ENCODE data around the gene TAOK2.

DNA sequence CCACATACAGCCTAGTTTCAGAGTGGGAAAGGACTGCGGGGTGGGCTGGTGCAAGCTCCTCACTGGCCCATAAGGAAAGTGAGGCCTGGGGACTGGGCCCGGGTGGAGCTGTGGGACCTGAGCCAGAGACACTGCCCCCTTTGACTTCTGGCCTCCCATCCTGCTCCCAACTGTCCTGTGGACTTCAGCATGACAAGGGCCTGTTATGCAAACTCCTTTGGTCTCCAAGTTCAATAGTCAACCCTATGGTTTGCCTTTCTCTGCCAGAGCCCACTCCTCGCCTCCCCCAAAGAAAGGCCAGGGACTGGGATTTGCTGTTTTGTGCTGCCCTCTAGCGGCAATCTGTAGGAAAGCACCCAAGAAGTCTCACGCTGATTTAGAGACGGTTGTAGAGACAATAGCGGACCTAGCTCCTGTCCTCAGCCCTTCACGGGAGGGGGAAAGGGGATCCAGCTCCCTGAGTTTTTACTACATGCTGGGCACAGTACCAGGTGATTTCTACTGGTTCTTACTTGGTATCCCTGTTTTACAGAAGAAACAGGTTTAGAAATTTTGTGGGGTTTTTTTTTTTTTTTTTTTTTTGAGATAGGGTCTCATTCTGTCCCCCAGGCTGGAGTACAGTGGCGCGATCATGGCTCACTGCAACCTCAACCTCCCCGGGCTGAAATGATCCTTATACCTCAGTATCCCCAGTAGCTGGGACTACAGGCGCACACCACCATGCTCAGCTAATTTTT, 58.6 kb downstream of the TAOK2 start:
- TF ChIP-seq, protein P1, sequence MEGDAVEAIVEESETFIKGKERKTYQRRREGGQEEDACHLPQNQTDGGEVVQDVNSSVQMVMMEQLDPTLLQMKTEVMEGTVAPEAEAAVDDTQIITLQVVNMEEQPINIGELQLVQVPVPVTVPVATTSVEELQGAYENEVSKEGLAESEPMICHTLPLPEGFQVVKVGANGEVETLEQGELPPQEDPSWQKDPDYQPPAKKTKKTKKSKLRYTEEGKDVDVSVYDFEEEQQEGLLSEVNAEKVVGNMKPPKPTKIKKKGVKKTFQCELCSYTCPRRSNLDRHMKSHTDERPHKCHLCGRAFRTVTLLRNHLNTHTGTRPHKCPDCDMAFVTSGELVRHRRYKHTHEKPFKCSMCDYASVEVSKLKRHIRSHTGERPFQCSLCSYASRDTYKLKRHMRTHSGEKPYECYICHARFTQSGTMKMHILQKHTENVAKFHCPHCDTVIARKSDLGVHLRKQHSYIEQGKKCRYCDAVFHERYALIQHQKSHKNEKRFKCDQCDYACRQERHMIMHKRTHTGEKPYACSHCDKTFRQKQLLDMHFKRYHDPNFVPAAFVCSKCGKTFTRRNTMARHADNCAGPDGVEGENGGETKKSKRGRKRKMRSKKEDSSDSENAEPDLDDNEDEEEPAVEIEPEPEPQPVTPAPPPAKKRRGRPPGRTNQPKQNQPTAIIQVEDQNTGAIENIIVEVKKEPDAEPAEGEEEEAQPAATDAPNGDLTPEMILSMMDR (IDR thresholded peaks at IDR 0.05): peak; percentile 91
- no peak for TF ChIP-seq SIN3A (IDR thresholded peaks at IDR 0.05; ENCODE audit: borderline replicate concordance, insufficient read depth, low read depth, low read length)
- TF ChIP-seq, protein P2, sequence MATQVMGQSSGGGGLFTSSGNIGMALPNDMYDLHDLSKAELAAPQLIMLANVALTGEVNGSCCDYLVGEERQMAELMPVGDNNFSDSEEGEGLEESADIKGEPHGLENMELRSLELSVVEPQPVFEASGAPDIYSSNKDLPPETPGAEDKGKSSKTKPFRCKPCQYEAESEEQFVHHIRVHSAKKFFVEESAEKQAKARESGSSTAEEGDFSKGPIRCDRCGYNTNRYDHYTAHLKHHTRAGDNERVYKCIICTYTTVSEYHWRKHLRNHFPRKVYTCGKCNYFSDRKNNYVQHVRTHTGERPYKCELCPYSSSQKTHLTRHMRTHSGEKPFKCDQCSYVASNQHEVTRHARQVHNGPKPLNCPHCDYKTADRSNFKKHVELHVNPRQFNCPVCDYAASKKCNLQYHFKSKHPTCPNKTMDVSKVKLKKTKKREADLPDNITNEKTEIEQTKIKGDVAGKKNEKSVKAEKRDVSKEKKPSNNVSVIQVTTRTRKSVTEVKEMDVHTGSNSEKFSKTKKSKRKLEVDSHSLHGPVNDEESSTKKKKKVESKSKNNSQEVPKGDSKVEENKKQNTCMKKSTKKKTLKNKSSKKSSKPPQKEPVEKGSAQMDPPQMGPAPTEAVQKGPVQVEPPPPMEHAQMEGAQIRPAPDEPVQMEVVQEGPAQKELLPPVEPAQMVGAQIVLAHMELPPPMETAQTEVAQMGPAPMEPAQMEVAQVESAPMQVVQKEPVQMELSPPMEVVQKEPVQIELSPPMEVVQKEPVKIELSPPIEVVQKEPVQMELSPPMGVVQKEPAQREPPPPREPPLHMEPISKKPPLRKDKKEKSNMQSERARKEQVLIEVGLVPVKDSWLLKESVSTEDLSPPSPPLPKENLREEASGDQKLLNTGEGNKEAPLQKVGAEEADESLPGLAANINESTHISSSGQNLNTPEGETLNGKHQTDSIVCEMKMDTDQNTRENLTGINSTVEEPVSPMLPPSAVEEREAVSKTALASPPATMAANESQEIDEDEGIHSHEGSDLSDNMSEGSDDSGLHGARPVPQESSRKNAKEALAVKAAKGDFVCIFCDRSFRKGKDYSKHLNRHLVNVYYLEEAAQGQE (IDR thresholded peaks at IDR 0.05; ENCODE audit: insufficient read depth in 1 of 2, low read depth in 2 of 2, low read length in 1 of 2): no peak

All from Panc1 (cell line).